Gastroesophageal sphincter (tissue), 3 donors: Measurements from ENCODE around the gene KNL1.

Experiments used
- EP300 ChIP-seq: sonication (generic); formaldehyde crosslinking; IDR thresholded peaks from one replicate; pipeline ENCODE4 v1.6.1; 2017; ENCODE audit warnings: antibody characterized with exemption, mild to moderate bottlenecking
- POLR2AphosphoS5 ChIP-seq: sonication (generic); formaldehyde crosslinking; IDR thresholded peaks from one replicate; pipeline ENCODE4 v1.6.1; 2017; ENCODE audit warnings: antibody characterized with exemption
- TF ChIP-seq, protein P1 (sequence below), 4 experiments: fragments of 200-600 bp in 2 of 4; fragments of 450-650 bp in 2 of 4; sonication (generic) in 1 of 4; IDR thresholded peaks; one replicate each; pipeline ENCODE4 v1.5.1; 2017 to 2019; ENCODE audit warnings: antibody characterized with exemption in 4 of 4, mild to moderate bottlenecking in 2 of 4, moderate library complexity in 2 of 4

DNA sequence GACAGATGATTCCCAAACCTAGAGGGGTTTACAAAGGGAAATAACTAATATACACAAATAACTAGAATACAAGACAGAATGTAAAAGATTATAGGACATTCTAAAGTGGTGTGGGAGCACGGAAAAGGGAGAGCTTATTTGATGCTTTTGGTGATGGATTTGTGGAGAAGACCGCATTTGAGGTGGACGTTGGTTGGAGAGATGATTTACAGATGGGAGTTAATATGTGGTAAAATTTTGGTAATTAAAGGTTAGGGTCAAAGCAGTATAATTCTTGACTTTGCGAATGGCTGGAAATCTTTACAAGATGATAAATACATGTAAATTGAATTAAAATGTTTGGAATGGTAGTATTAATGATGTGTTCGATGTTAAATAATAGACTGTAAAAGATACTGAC is 1.2 kb downstream of the KNL1 start:
- no peak for TF ChIP-seq EP300
- TF ChIP-seq POLR2AphosphoS5: no peak
- TF ChIP-seq, protein P1, sequence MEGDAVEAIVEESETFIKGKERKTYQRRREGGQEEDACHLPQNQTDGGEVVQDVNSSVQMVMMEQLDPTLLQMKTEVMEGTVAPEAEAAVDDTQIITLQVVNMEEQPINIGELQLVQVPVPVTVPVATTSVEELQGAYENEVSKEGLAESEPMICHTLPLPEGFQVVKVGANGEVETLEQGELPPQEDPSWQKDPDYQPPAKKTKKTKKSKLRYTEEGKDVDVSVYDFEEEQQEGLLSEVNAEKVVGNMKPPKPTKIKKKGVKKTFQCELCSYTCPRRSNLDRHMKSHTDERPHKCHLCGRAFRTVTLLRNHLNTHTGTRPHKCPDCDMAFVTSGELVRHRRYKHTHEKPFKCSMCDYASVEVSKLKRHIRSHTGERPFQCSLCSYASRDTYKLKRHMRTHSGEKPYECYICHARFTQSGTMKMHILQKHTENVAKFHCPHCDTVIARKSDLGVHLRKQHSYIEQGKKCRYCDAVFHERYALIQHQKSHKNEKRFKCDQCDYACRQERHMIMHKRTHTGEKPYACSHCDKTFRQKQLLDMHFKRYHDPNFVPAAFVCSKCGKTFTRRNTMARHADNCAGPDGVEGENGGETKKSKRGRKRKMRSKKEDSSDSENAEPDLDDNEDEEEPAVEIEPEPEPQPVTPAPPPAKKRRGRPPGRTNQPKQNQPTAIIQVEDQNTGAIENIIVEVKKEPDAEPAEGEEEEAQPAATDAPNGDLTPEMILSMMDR (IDR thresholded peaks at IDR 0.05): no peak
